ENCODE measurements around the gene ATP1A2. TPM values are rescaled to one million over a fixed set of nuclear protein-coding genes. Genes with fewer than 3 reads are reported as not detected.

The ATP1A2 gene
- total RNA-seq, 1 donor from 2014 or later: 93.6 TPM

DNA sequence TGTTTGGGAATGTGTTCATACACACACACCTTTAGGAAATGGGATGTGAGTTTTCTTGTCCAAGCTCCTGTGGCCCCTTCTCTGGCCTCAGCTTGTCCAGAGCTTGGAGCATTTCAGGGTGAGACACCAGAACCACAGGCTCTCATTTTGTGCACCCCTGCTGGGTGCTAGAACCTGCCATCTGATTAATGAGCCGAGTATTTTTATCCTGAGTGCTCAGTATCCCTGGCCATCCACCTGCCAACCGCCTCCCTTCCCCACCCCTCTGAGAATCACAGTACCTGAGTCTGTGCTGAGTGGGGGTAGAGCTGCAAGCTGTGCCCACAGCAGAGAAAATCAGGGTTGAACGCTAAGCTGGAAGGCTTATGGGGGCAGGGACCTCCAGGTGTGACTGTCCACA, 76.2 kb downstream of the ATP1A2 start:
- H3K27ac Mint-ChIP-seq (ENCODE audit: unreplicated experiment): no peak overlapping the region
- no peaks in the 10 kb centered on the region for H3K27me3 Mint-ChIP-seq (ENCODE audit: low read depth)
- no peak for DNase-seq (ENCODE audit: low read depth, low spot score)
- TF ChIP-seq, protein P1, sequence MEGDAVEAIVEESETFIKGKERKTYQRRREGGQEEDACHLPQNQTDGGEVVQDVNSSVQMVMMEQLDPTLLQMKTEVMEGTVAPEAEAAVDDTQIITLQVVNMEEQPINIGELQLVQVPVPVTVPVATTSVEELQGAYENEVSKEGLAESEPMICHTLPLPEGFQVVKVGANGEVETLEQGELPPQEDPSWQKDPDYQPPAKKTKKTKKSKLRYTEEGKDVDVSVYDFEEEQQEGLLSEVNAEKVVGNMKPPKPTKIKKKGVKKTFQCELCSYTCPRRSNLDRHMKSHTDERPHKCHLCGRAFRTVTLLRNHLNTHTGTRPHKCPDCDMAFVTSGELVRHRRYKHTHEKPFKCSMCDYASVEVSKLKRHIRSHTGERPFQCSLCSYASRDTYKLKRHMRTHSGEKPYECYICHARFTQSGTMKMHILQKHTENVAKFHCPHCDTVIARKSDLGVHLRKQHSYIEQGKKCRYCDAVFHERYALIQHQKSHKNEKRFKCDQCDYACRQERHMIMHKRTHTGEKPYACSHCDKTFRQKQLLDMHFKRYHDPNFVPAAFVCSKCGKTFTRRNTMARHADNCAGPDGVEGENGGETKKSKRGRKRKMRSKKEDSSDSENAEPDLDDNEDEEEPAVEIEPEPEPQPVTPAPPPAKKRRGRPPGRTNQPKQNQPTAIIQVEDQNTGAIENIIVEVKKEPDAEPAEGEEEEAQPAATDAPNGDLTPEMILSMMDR (conservative IDR thresholded peaks at IDR 0.05): no peak
- H3K4me1 Mint-ChIP-seq: peaks cover 10% of the 10 kb centered on the region
- no peaks in the 10 kb centered on the region for H3K9me3 Mint-ChIP-seq
- H3K4me3 Mint-ChIP-seq: no peak overlapping the region
- no peaks in the 10 kb centered on the region for H3K36me3 Mint-ChIP-seq (ENCODE audit: low read depth)

DNA sequence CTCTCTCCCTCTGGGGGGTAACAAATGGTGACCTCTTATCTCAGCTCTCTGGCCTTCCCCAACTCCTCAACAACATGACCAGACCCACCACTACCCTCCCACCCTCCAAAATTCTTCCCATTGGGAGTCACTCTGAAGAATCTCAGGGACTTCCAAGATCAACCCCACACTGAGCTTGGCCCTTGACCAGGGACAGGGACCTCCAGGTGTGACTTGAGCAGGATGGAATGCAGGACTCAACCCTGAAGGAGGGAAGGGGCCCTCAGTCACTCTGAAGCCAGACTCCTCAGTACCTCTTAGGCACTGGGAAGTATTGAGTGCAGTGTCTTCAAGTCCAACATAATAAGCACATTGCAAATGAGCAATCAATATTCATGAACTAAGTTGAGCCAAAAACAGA, 76.7 kb downstream of the ATP1A2 start:
- H3K36me3 Mint-ChIP-seq (ENCODE audit: low read depth): no peaks in the 10 kb centered on the region
- peaks cover 10% of the 10 kb centered on the region for H3K4me1 Mint-ChIP-seq
- TF ChIP-seq, protein P1 (conservative IDR thresholded peaks at IDR 0.05): no peak
- no peak overlapping the region for H3K27ac Mint-ChIP-seq (ENCODE audit: unreplicated experiment)
- no peak overlapping the region for H3K4me3 Mint-ChIP-seq
- H3K27me3 Mint-ChIP-seq (ENCODE audit: low read depth): no peaks in the 10 kb centered on the region
- no peaks in the 10 kb centered on the region for H3K9me3 Mint-ChIP-seq
- DNase-seq (ENCODE audit: low read depth, low spot score): no peak

Other genes with a start within 250 kb of the ATP1A2 start
- not detected in 2 replicates for gene CFAP45, start 215.6 kb upstream of the ATP1A2 start, total RNA-seq
- gene TAGLN2, start 190.3 kb upstream of the ATP1A2 start, total RNA-seq: 20.1 and 20.9 TPM in 2 replicates
- 23.9 and 24.5 TPM in 2 replicates for gene IGSF9, start 170.1 kb upstream of the ATP1A2 start, total RNA-seq
- not detected in 2 replicates for gene SLAMF9, start 161.5 kb upstream of the ATP1A2 start, total RNA-seq
- 9.7 and 9.9 TPM in 2 replicates for gene PIGM, start 83.8 kb upstream of the ATP1A2 start, total RNA-seq
- gene KCNJ10, start 45.6 kb upstream of the ATP1A2 start, total RNA-seq: 0.47 and 0.73 TPM in 2 replicates
- gene KCNJ9, start 34.2 kb upstream of the ATP1A2 start, total RNA-seq: 0.11 and 0.19 TPM in 2 replicates
- 27.5 and 28.4 TPM in 2 replicates for gene IGSF8, start 17.1 kb upstream of the ATP1A2 start, total RNA-seq
- 0.20 and 0.35 TPM in 2 replicates for gene ATP1A4, start 35.8 kb downstream of the ATP1A2 start, total RNA-seq
- 0.16 and 0.26 TPM in 2 replicates for gene CASQ1, start 74.8 kb downstream of the ATP1A2 start, total RNA-seq
- 113 and 117 TPM in 2 replicates for gene PEA15, start 89.6 kb downstream of the ATP1A2 start, total RNA-seq
- 124 and 130 TPM in 2 replicates for gene DCAF8, start 146.8 kb downstream of the ATP1A2 start, total RNA-seq
- 85.5 and 87.4 TPM in 2 replicates for gene PEX19, start 169.4 kb downstream of the ATP1A2 start, total RNA-seq
- gene COPA, start 227.5 kb downstream of the ATP1A2 start, total RNA-seq: 123 and 124 TPM in 2 replicates
- 83.1 and 98.8 TPM in 2 replicates for gene NCSTN, start 227.6 kb downstream of the ATP1A2 start, total RNA-seq